HepG2 (cell line): ENCODE results near the gene CCDC157. TPM values are rescaled to one million over a fixed set of nuclear protein-coding genes. Genes with fewer than 3 reads are reported as not detected.

Experiments
- AFF4 ChIP-seq: sonication (generic); formaldehyde crosslinking; IDR thresholded peaks from 2 replicates; pipeline ENCODE4 v1.4.0; 2020; ENCODE audit warnings: missing genetic modification reagents
- CCAR2 ChIP-seq: fragments of 200-400 bp; formaldehyde crosslinking; optimal IDR thresholded peaks from 2 replicates; pipeline ENCODE3; 2018; ENCODE audit warnings: low read depth, mild to moderate bottlenecking, low read length, moderate library complexity
- ERF ChIP-seq: IDR thresholded peaks from 2 replicates; pipeline ENCODE4 v1.6.1; 2018; ENCODE audit warnings: missing biosample characterization, missing genetic modification reagents
- SNAPC2 ChIP-seq: sonication (generic); formaldehyde crosslinking; IDR thresholded peaks from 2 replicates; pipeline ENCODE4 v1.8.1; 2022; ENCODE audit warnings: mild to moderate bottlenecking, missing genetic modification reagents
- ZBTB3 ChIP-seq: sonication (generic); formaldehyde crosslinking; IDR thresholded peaks from 2 replicates; pipeline ENCODE4 v1.4.0; 2020; ENCODE audit warnings: low read depth, mild to moderate bottlenecking, moderate library complexity, missing genetic modification reagents, borderline replicate concordance
- ZFP91 ChIP-seq: sonication (generic); formaldehyde crosslinking; IDR thresholded peaks from 2 replicates; pipeline ENCODE4 v1.9.0; 2022; ENCODE audit warnings: missing genetic modification reagents, mild to moderate bottlenecking, borderline replicate concordance
- polyA plus RNA-seq, 8 experiments: library from polyadenylated mRNA; depleted of rRNA in 3 of 8; stranded (reverse) in 7 of 8; unstranded in 1 of 8; fragments of >200 nt; fragmentation: Illumina TruSeq in 4 of 8; extraction: Trizol in 4 of 8; gene quantifications; 2 replicates each; pipeline versions ENCODE4 v1.2.1 to v1.2.3, GENCODE V29; 2011 to 2016; ENCODE audit warnings: low read depth in 4 of 8, missing spikeins in 1 of 8, mixed read lengths in 1 of 8; ENCODE audit not compliant: insufficient read depth in 1 of 8
- total RNA-seq, 5 experiments: library from RNA; depleted of rRNA; stranded (reverse); fragments of >200 nt; fragmentation: Illumina TruSeq; extraction: Trizol; gene quantifications; 2 replicates each; pipeline ENCODE4 v1.2.3, GENCODE V29; 2016; ENCODE audit warnings: low read depth in 1 of 5
- TF ChIP-seq, protein P1 (sequence below): sonication (generic); formaldehyde crosslinking; IDR thresholded peaks from 2 replicates; pipeline ENCODE4 v1.4.0; 2020; ENCODE audit warnings: missing genetic modification reagents
- TF ChIP-seq, protein P2 (sequence below): sonication (generic); formaldehyde crosslinking; IDR thresholded peaks from 2 replicates; pipeline ENCODE4 v1.4.0; 2020; ENCODE audit warnings: mild to moderate bottlenecking, missing genetic modification reagents
- TF ChIP-seq, protein P3 (sequence below): sonication (generic); formaldehyde crosslinking; IDR thresholded peaks from 2 replicates; pipeline ENCODE4 v1.8.0; 2022; ENCODE audit warnings: mild to moderate bottlenecking, missing genetic modification reagents, moderate library complexity

CCDC157 gene
- total and polyA plus RNA-seq, 2 of the 13 experiments (the other 11 are each of a cell fraction or from before 2014, with no cell fraction given): 1.4 to 1.6 TPM

- TF ChIP-seq, protein P1, sequence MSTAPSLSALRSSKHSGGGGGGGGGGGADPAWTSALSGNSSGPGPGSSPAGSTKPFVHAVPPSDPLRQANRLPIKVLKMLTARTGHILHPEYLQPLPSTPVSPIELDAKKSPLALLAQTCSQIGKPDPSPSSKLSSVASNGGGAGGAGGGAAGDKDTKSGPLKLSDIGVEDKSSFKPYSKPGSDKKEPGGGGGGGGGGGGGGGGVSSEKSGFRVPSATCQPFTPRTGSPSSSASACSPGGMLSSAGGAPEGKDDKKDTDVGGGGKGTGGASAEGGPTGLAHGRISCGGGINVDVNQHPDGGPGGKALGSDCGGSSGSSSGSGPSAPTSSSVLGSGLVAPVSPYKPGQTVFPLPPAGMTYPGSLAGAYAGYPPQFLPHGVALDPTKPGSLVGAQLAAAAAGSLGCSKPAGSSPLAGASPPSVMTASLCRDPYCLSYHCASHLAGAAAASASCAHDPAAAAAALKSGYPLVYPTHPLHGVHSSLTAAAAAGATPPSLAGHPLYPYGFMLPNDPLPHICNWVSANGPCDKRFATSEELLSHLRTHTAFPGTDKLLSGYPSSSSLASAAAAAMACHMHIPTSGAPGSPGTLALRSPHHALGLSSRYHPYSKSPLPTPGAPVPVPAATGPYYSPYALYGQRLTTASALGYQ (CRISPR knock-in tag): no peak
- TF ChIP-seq, protein P2, sequence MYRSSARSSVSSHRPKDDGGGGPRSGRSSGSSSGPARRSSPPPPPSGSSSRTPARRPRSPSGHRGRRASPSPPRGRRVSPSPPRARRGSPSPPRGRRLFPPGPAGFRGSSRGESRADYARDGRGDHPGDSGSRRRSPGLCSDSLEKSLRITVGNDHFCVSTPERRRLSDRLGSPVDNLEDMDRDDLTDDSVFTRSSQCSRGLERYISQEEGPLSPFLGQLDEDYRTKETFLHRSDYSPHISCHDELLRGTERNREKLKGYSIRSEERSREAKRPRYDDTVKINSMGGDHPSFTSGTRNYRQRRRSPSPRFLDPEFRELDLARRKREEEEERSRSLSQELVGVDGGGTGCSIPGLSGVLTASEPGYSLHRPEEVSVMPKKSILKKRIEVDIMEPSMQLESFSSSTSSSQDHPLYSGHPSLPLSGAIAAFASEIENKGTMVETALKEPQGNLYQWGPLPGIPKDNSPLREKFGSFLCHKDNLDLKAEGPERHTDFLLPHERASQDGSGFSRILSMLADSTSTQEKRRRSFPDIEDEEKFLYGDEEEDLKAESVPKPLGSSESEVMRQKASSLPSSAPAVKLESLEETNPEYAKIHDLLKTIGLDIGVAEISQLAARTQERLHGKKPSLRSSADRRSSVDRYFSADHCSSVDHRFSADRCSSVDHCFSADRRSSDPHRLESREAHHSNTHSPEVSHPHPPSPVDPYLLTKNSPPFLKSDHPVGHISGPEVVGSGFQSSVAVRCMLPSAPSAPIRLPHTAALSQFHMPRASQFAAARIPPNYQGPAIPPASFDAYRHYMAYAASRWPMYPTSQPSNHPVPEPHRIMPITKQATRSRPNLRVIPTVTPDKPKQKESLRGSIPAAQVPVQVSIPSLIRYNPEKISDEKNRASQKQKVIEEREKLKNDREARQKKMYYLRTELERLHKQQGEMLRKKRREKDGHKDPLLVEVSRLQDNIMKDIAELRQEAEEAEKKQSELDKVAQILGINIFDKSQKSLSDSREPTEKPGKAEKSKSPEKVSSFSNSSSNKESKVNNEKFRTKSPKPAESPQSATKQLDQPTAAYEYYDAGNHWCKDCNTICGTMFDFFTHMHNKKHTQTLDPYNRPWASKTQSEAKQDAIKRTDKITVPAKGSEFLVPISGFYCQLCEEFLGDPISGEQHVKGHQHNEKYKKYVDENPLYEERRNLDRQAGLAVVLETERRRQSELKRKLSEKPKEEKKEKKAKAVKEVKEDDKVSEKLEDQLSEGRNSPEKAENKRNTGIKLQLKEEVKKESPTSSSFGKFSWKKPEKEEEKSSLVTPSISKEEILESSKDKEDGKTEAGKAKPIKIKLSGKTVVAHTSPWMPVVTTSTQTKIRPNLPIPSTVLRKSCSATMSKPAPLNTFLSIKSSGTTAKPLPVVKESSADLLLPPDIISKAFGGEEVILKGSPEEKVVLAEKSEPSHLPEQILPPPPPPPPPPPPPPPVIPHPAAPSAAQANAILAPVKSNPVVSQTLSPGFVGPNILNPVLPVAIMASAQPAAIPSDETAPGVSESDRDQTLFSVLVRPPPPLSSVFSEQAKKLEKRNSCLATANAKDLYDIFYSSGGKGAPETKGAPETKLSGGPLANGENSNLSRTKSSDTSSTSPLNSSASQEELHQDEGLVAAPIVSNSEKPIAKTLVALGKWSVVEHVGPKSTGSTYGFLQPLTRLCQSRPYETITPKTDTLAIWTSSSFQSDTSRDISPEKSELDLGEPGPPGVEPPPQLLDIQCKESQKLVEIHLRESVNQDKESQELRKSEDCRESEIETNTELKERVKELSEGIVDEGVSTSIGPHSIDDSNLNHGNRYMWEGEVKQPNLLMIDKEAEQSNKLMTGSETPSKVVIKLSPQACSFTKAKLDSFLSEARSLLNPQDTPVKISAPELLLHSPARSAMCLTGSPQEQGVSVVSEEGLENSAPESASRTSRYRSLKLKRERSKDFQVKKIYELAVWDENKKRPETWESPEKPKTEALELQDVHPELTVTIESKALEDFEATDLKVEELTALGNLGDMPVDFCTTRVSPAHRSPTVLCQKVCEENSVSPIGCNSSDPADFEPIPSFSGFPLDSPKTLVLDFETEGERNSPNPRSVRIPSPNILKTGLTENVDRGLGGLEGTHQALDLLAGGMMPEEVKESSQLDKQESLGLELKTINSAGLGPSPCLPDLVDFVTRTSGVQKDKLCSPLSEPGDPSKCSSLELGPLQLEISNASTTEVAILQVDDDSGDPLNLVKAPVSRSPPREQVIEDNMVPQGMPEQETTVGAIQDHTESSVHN (CRISPR knock-in tag): no peak
- TF ChIP-seq ZBTB3 (CRISPR knock-in tag) (peak; percentile 10; the same call in 1 of the 2 replicates), CCAR2 (no peak), AFF4 (CRISPR knock-in tag) (peak; percentile 30; the same call in 1 of the 2 replicates), SNAPC2 (CRISPR knock-in tag) (no peak), ZFP91 (CRISPR knock-in tag) (peak; percentile 91), ERF (CRISPR knock-in tag) (peak; percentile 70; the same call in 1 of the 2 replicates)
- TF ChIP-seq, protein P3, sequence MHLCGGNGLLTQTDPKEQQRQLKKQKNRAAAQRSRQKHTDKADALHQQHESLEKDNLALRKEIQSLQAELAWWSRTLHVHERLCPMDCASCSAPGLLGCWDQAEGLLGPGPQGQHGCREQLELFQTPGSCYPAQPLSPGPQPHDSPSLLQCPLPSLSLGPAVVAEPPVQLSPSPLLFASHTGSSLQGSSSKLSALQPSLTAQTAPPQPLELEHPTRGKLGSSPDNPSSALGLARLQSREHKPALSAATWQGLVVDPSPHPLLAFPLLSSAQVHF (CRISPR knock-in tag): 0 out of 2 replicates have a peak, but pooled peaks have one; percentile 11
Measured at GRCh38 chr22:30423959-30424533, 67.2 kb downstream of the CCDC157 start (continued).
